Cardiac muscle cell (in vitro differentiated cells and primary cell): ENCODE measurements around the gene NCBP3. TPM values are rescaled to one million over a fixed set of nuclear protein-coding genes. Genes with fewer than 3 reads are reported as not detected.
A peak's percentile ranks its signal among the peaks of the same experiment; 100 is the strongest.

Source experiments
- DNase-seq, 2 donors: peaks; one replicate each; pipeline versions ENCODE4 v3.0.0 to v3.0.0-alpha.2; 2010 to 2017; ENCODE audit warnings: low read depth in 1 of 2, low spot score in 1 of 2
- H3K27ac ChIP-seq: fragments of 200-600 bp; sonication (generic); 2 replicates; pipeline ENCODE4 v1.5.1; 2016
- H3K27me3 ChIP-seq: fragments of 200-600 bp; sonication (generic); 2 replicates; pipeline ENCODE4 v1.6.0; 2016; ENCODE audit warnings: control low read depth
- H3K36me3 ChIP-seq: fragments of 200-600 bp; sonication (generic); 2 replicates; pipeline ENCODE4 v1.5.1; 2016; ENCODE audit warnings: control low read depth
- H3K4me1 ChIP-seq: fragments of 200-600 bp; sonication (generic); 2 replicates; pipeline ENCODE4 v1.8.1; 2017; ENCODE audit warnings: low read depth, mild to moderate bottlenecking, mixed run types
- H3K4me3 ChIP-seq: fragments of 200-600 bp; sonication (generic); 2 replicates; pipeline ENCODE4 v1.5.1; 2016; ENCODE audit warnings: mild to moderate bottlenecking
- H3K9me3 ChIP-seq: fragments of 200-600 bp; sonication (generic); 2 replicates; pipeline ENCODE4 v1.5.1; 2017; ENCODE audit warnings: low read depth, mild to moderate bottlenecking, control low read depth
- polyA plus RNA-seq: library from polyadenylated mRNA; unstranded; fragments of >200 nt; fragmentation: Nextera tagmentation; extraction: Ambion mirVana; gene quantifications from 2 replicates; pipeline ENCODE4 v1.2.1, GENCODE V29; 2016
- total RNA-seq: library from RNA; depleted of rRNA; stranded (reverse); fragments of >200 nt; gene quantifications from 2 replicates; pipeline ENCODE4 v1.2.3, GENCODE V29; 2016
- TF ChIP-seq, protein P1 (sequence below): IDR thresholded peaks from 2 replicates; pipeline ENCODE4 v1.5.1; 2012; ENCODE audit warnings: low read depth, mild to moderate bottlenecking, low read length

NCBP3 gene
- total and polyA plus RNA-seq, 2 experiments from 2014 or later, result 27.0 to 32.2 TPM

DNA sequence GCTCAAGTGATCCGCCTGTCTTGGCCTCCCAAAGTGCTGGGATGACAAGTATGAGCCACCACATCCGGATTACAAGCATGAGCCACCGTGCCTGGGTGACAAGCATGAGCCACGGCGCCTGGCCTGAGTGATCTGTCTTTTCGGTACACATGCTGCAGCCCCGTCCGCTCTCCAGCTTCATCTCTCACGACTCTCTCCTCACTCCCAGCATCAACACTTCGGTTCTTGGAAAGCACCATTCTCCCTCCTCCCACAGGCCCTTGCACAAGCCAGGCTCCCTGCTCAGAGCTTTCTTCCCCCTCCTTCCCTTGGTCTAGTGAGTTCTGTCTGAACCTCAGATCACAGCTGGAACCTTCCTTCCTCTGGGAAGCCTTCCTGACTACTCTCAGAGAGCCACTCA is 6.5 kb upstream of the NCBP3 start:
- Histone ChIP-seq H3K9me3 (no peaks in the 10 kb centered on the region), H3K27ac (no peak overlapping the region), H3K4me3 (no peak overlapping the region), H3K36me3 (no peaks in the 10 kb centered on the region), H3K4me1 (no peaks in the 10 kb centered on the region), H3K27me3 (no peaks in the 10 kb centered on the region)
- DNase-seq, result peak in 1 of 2 donors; percentile 56
- TF ChIP-seq, protein P1, sequence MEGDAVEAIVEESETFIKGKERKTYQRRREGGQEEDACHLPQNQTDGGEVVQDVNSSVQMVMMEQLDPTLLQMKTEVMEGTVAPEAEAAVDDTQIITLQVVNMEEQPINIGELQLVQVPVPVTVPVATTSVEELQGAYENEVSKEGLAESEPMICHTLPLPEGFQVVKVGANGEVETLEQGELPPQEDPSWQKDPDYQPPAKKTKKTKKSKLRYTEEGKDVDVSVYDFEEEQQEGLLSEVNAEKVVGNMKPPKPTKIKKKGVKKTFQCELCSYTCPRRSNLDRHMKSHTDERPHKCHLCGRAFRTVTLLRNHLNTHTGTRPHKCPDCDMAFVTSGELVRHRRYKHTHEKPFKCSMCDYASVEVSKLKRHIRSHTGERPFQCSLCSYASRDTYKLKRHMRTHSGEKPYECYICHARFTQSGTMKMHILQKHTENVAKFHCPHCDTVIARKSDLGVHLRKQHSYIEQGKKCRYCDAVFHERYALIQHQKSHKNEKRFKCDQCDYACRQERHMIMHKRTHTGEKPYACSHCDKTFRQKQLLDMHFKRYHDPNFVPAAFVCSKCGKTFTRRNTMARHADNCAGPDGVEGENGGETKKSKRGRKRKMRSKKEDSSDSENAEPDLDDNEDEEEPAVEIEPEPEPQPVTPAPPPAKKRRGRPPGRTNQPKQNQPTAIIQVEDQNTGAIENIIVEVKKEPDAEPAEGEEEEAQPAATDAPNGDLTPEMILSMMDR, result no peak

DNA sequence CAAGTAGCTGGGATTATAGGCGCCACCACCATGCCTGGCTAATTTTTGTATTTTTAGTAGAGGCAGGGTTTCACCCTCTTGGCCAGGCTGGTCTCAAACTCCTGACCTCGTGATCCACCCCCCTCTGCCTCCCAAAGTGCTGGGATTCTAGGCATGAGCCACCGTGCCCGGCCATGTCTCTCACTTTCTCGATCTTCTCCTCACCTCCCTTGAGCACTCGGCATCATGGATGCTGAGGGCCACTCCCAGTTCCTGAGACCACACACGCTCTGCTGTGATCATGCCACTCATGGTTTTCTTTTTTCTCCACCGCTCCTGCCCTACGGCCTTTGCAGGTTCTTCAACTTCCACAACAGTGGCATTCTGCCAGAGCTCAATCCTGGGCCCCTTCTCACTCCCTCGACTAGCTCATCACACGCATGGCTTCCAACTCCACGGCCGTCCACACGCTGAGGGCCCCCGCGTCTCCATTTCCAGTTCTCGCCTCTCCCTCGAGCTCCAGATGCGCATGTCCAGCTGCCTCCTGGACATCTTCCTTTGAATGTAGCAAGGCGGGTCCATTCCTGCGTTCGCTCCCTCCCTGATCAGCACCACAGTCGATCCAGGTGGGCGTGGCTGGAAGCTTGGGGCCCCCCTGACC is 5.5 kb upstream of the NCBP3 start:
- no peaks in the 10 kb centered on the region for H3K27me3 ChIP-seq
- no peak overlapping the region for H3K27ac ChIP-seq
- H3K9me3 ChIP-seq, result no peaks in the 10 kb centered on the region
- no peak for DNase-seq
- no peaks in the 10 kb centered on the region for H3K36me3 ChIP-seq
- TF ChIP-seq, protein P1, result no peak
- H3K4me1 ChIP-seq, result no peaks in the 10 kb centered on the region
- H3K4me3 ChIP-seq, result no peak overlapping the region

DNA sequence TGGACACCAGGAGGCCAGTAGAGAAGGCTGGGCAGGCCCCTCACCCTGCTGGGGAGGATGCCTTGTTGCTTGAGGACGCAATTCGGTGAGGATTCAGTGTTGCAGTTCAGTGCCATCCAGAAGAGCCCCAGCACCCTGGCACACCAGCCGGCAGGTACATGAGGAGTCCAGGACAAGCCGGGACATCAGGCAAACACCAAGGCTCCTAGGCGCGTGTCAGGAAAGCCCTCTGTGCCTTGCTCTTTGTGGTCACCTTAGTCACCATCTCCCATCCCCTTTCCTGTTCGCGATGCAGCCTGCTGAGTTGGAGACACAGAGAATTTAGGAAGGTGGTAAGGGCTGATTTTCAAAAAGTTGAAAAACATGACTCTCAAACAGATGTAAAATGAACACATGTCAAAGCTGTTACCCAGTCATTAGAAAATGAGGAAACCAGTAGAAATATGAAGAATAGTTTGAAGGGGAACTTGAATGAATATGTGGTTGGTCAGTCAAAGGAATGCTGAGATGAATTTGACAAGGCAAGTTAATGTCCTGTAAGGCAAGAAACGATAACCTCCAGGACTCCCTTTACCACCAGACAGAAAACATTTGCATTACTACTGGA is 2.3 kb upstream of the NCBP3 start:
- no peaks in the 10 kb centered on the region for H3K27me3 ChIP-seq
- H3K9me3 ChIP-seq, result no peaks in the 10 kb centered on the region
- peaks cover 3% of the 10 kb centered on the region for H3K36me3 ChIP-seq
- no peak overlapping the region for H3K4me3 ChIP-seq
- DNase-seq, result no peak
- no peak overlapping the region for H3K27ac ChIP-seq
- TF ChIP-seq, protein P1, result no peak
- H3K4me1 ChIP-seq, result no peaks in the 10 kb centered on the region

DNA sequence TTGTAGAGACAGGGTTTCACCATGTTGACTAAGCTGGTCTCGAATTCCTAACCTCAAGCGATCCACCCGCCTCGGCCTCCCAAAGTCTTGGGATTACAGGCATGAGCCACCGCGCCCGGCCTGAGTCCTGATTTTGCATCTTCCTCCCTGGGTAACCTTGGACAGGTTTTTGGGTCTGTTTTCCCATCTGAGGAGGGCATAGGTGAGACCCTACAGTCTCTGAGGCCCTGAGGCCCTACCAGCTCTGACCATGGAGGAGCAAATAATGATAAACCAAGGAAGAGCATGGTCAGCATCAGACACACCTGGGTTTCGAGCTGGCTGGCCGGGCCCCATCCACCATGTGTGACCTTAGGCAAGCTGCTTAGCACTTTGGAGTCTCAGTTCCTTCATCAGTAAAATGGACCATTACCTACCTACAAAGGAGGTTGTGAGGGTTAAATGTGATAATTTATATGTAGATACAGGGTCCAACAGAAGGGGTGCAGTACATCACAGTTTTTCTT is 1.2 kb upstream of the NCBP3 start:
- TF ChIP-seq, protein P1, result no peak
- Histone ChIP-seq H3K9me3 (no peaks in the 10 kb centered on the region), H3K4me1 (no peaks in the 10 kb centered on the region)

DNA sequence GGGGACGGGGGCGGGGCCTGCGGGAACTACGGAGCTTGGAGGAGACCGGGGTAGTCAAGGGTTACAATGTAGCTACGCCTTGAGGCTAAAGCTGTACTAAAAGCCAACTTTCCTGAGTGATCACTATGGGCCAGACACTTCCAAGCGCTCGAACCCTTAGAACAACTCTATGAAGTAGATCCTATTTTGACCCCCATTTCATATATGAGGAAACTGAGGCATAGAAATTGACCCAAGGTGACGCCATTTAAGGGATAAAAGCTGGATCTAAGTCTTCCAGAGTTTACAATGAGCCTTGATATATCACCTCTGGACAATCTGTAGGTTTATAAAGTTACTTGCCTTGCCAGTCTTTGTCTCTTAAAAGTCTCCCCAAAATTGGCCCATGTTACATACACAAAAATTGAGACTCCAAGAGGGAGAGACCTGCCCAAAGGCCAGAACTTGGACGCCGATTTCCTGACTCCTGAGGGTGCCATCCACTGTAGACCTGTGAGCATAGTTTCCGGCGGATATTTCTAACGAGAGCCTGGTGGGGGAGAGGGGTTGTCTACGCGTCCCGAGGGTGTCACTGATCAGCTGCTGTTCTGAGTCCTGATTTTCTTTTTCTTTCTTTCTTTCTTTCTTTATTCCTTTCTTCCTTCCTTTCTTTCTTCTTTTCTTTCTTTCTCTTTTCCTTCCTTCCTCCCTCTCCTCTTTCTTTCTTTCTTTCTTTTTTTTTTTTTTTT is 555 bp upstream of the NCBP3 start:
- TF ChIP-seq, protein P1, result no peak
- Histone ChIP-seq H3K9me3 (no peaks in the 10 kb centered on the region), H3K4me1 (no peaks in the 10 kb centered on the region), H3K4me3 (no peak overlapping the region), H3K27ac (no peak overlapping the region), H3K27me3 (no peaks in the 10 kb centered on the region), H3K36me3 (peaks cover 3% of the 10 kb centered on the region)
- DNase-seq, result no peak

More for the DNA sequence above, 1.2 kb upstream of the NCBP3 start:
- no peak for DNase-seq
- Histone ChIP-seq H3K4me3 (no peak overlapping the region), H3K36me3 (peaks cover 3% of the 10 kb centered on the region), H3K27me3 (no peaks in the 10 kb centered on the region), H3K27ac (no peak overlapping the region)
